Endothelial cell of umbilical vein (primary cell): ENCODE data around the gene CCDC57. TPM values are rescaled to one million over a fixed set of nuclear protein-coding genes. Genes with fewer than 3 reads are reported as not detected.

Experiments
- BruUV-seq: library from RNA; stranded (reverse); fragments of 400-500 nt; replicated peaks from 2 replicates; lab custom pipeline; 2021; lab: Mats Ljungman, UMichigan
- CTCF ChIA-PET: fragments of 300-600, 350-600 bp; sonication (Branson Sonifier 250); formaldehyde crosslinking; loops from one replicate; lab custom pipeline; 2021; ENCODE audit warnings: antibody characterized with exemption, inconsistent platforms; lab: Charles Lee
- POLR2A ChIA-PET: fragments of 300-600, 350-600 bp; sonication (Branson Sonifier 250); formaldehyde crosslinking; loops from one replicate; lab custom pipeline; 2021; ENCODE audit warnings: antibody characterized with exemption, inconsistent platforms; lab: Charles Lee
- DNase-seq: peaks from one replicate; pipeline ENCODE4 v3.0.0-alpha.2; 2011; ENCODE audit warnings: low read depth, low spot score
- FAIRE-seq: peaks from 2 replicates; lab custom pipeline; 2011; peaks lifted over from hg19 to GRCh38; lab: Jason Lieb, UNC
- H2AFZ ChIP-seq: 2 replicates; pipeline ENCODE4 v1.6.0; 2012; ENCODE audit warnings: low read depth, low read length, control low read depth, inconsistent platforms
- H3K27ac ChIP-seq: 2 replicates; pipeline ENCODE4 v1.5.1; 2011; ENCODE audit warnings: low read depth, mild to moderate bottlenecking, control low read depth, low read length, moderate library complexity; ENCODE audit not compliant: insufficient read depth
- H3K27me3 ChIP-seq, 2 experiments: 2 replicates each; pipeline versions ENCODE4 v1.6.0 to v1.6.1; 2011; ENCODE audit warnings: low read length in 2 of 2, mixed read lengths in 1 of 2; ENCODE audit not compliant: control insufficient read depth in 2 of 2, insufficient read depth in 2 of 2
- H3K36me3 ChIP-seq, 2 experiments: 2 replicates in 1 of 2; 3 replicates in 1 of 2; pipeline ENCODE4 v1.5.1; 2011; ENCODE audit warnings: low read length in 2 of 2, mild to moderate bottlenecking in 1 of 2, moderate library complexity in 1 of 2; ENCODE audit not compliant: control insufficient read depth in 2 of 2, insufficient read depth in 2 of 2; ENCODE audit errors: extremely low read depth in 1 of 2
- H3K4me1 ChIP-seq: 3 replicates; pipeline ENCODE4 v1.5.1; 2011; ENCODE audit warnings: mild to moderate bottlenecking, low read length; ENCODE audit not compliant: control insufficient read depth, insufficient read depth; ENCODE audit errors: extremely low read depth
- H3K4me2 ChIP-seq: 2 replicates; pipeline ENCODE4 v1.6.1; 2011; ENCODE audit warnings: low read length, control low read depth, mixed read lengths; ENCODE audit not compliant: insufficient read depth
- H3K4me3 ChIP-seq, 3 experiments: fragments of 200-600 bp in 1 of 3; sonication (generic), shearing (Covaris generic) in 1 of 3; replicated peaks in 1 of 3; 2 replicates each; pipeline ENCODE4 v1.5.1; 2011 to 2016; ENCODE audit warnings: control low read depth in 3 of 3, low read length in 3 of 3, mild to moderate bottlenecking in 2 of 3, inconsistent platforms in 1 of 3, low read depth in 1 of 3, moderate library complexity in 1 of 3; ENCODE audit not compliant: insufficient read depth in 1 of 3
- H3K79me2 ChIP-seq: 2 replicates; pipeline ENCODE4 v1.6.0; 2012; ENCODE audit warnings: low read length, inconsistent platforms; ENCODE audit not compliant: control insufficient read depth, insufficient read depth
- H3K9ac ChIP-seq: replicated peaks from 2 replicates; pipeline ENCODE3; 2011; ENCODE audit warnings: low read length, control low read depth; ENCODE audit not compliant: insufficient read depth; ENCODE audit errors: extremely low read depth
- H3K9me1 ChIP-seq: replicated peaks from 3 replicates; pipeline ENCODE4 v1.6.0; 2011; ENCODE audit warnings: mild to moderate bottlenecking, low read length; ENCODE audit not compliant: control insufficient read depth, insufficient read depth; ENCODE audit errors: extremely low read depth
- H3K9me3 ChIP-seq: replicated peaks from 2 replicates; pipeline ENCODE4 v1.5.1; 2012; ENCODE audit warnings: low read length, inconsistent platforms; ENCODE audit not compliant: control insufficient read depth, insufficient read depth
- H4K20me1 ChIP-seq: replicated peaks from 2 replicates; pipeline ENCODE3; 2011; ENCODE audit warnings: mild to moderate bottlenecking, low read length; ENCODE audit not compliant: control insufficient read depth, insufficient read depth; ENCODE audit errors: extremely low read depth
- EZH2 ChIP-seq: IDR thresholded peaks from 2 replicates; pipeline ENCODE4 v1.6.1; 2012; ENCODE audit warnings: borderline replicate concordance, low read depth, mild to moderate bottlenecking, moderate library complexity, low read length, inconsistent platforms; ENCODE audit not compliant: severe bottlenecking
- FOS ChIP-seq: IDR thresholded peaks from 2 replicates; pipeline ENCODE4 v1.6.1; 2011; ENCODE audit warnings: mild to moderate bottlenecking, low read length, moderate library complexity, borderline replicate concordance; ENCODE audit not compliant: insufficient read depth
- GATA2 ChIP-seq: IDR thresholded peaks from 2 replicates; pipeline ENCODE4 v1.7.0; 2011; ENCODE audit warnings: low read depth, mild to moderate bottlenecking, moderate library complexity, mixed read lengths, low read length; ENCODE audit not compliant: insufficient read length, insufficient read depth
- JUN ChIP-seq: IDR thresholded peaks from 2 replicates; pipeline ENCODE4 v1.6.1; 2011; ENCODE audit warnings: borderline replicate concordance, low read depth; ENCODE audit not compliant: insufficient read length, insufficient read depth
- MYC ChIP-seq: IDR thresholded peaks from one replicate; pipeline ENCODE4 v1.6.1; 2011; ENCODE audit warnings: mild to moderate bottlenecking, low read depth, low read length
- POLR2A ChIP-seq: IDR thresholded peaks from 2 replicates; pipeline ENCODE4 v1.6.1; 2012; ENCODE audit warnings: low read depth, mild to moderate bottlenecking, control low read depth, low read length
- POLR2AphosphoS5 ChIP-seq: IDR thresholded peaks from 2 replicates; pipeline ENCODE4 v1.6.1; 2012; ENCODE audit warnings: low read depth, mild to moderate bottlenecking, control low read depth, low read length, moderate library complexity; ENCODE audit not compliant: insufficient read depth
- dilution Hi-C: fragments of 300-500 bp; cut with MboI; formaldehyde crosslinking; loops from one replicate; pipeline ENCODE4 v1.15.0; 2019; ENCODE audit warnings: low sequenced_read_pairs; ENCODE audit not compliant: extremely low pct_ligation_motif_present
- intact Hi-C: fragments of 100-400 bp; cut with micrococcal nuclease; formaldehyde crosslinking; loops from one replicate; pipeline ENCODE4 v1.10.0; 2022
- polyA plus RNA-seq, 4 experiments: library from polyadenylated mRNA; depleted of rRNA in 3 of 4; stranded (reverse) in 3 of 4; unstranded in 1 of 4; fragments of >200 nt; gene quantifications; 2 replicates each; pipeline versions ENCODE4 v1.2.1 to v1.2.3, GENCODE V29; 2011 to 2012; ENCODE audit warnings: missing spikeins in 1 of 4
- total RNA-seq: library from RNA; stranded (reverse); gene quantifications from 2 replicates; pipeline ENCODE4 v1.2.3, GENCODE V29; 2021
- TF ChIP-seq, protein P1 (sequence below), 2 donors: IDR thresholded peaks; 1 replicate in 1 of 2; 2 replicates in 1 of 2; pipeline ENCODE4 v1.5.1; 2011; ENCODE audit warnings: low read length in 2 of 2, mild to moderate bottlenecking in 2 of 2, moderate library complexity in 2 of 2, control low read depth in 1 of 2, inconsistent platforms in 1 of 2, low read depth in 1 of 2; ENCODE audit not compliant: insufficient read depth in 1 of 2; ENCODE audit errors: extremely low read depth in 1 of 2
- TF ChIP-seq, protein P2 (sequence below): IDR thresholded peaks from 2 replicates; pipeline ENCODE4 v1.6.1; 2011; ENCODE audit not compliant: insufficient read depth, insufficient read length

The CCDC57 gene
- total and polyA plus RNA-seq, 2 donors (not counting 3 experiments of a cell fraction or from before 2014, with no cell fraction given), result 18.6 to 31.6 TPM

DNA sequence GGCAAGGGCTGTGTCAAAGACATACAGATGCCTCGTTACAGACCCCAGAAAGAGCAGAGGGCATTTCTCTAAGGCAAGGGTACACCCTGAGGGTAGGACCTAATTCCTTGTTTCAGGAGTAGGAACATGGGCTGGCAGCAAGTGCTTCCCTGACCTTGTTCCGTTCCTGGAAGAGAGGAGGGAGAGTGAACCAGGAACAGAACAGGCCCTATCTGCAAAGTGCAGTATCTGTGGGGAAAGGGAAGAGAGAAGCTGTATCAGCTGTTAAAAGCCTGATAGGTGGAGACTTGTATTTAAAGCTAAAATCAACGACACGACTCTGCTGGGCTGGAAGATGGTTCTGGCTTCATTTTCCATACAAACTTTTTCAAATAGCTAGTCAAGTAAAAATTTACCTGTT, 88.5 kb downstream of the CCDC57 start:
- BruUV-seq, result no TSS peak
- CTCF ChIA-PET, result interaction anchor here (1.1 kb wide), 1 partner anchor 11 kb away, joined by 3 read pairs; no protein-coding TSS in a partner anchor
- no peaks in the 10 kb centered on the region for H3K79me2 ChIP-seq
- H3K4me2 ChIP-seq, result no peak overlapping the region
- H2AFZ ChIP-seq, result no peak overlapping the region
- POLR2A ChIA-PET, result interaction anchor here (0.6 kb wide), 1 partner anchor 190 kb away, joined by 3 read pairs; no protein-coding TSS in a partner anchor
- no peak overlapping the region for H3K27ac ChIP-seq
- no peaks in the 10 kb centered on the region for H3K9me3 ChIP-seq
- H3K9ac ChIP-seq, result no peak overlapping the region
- DNase-seq, result no peak
- intact Hi-C loops (no loop called here), dilution Hi-C loops (no loop called here)
- H3K27me3 ChIP-seq, result no peaks in the 10 kb centered on the region
- H4K20me1 ChIP-seq, result no peaks in the 10 kb centered on the region
- no peak for FAIRE-seq
- H3K9me1 ChIP-seq, result no peaks in the 10 kb centered on the region
- no peaks in the 10 kb centered on the region for H3K36me3 ChIP-seq
- no peaks in the 10 kb centered on the region for H3K4me1 ChIP-seq
- H3K4me3 ChIP-seq, result no peak overlapping the region
- TF ChIP-seq GATA2, result no peak
- TF ChIP-seq POLR2A, result no peak
- TF ChIP-seq, protein P1, sequence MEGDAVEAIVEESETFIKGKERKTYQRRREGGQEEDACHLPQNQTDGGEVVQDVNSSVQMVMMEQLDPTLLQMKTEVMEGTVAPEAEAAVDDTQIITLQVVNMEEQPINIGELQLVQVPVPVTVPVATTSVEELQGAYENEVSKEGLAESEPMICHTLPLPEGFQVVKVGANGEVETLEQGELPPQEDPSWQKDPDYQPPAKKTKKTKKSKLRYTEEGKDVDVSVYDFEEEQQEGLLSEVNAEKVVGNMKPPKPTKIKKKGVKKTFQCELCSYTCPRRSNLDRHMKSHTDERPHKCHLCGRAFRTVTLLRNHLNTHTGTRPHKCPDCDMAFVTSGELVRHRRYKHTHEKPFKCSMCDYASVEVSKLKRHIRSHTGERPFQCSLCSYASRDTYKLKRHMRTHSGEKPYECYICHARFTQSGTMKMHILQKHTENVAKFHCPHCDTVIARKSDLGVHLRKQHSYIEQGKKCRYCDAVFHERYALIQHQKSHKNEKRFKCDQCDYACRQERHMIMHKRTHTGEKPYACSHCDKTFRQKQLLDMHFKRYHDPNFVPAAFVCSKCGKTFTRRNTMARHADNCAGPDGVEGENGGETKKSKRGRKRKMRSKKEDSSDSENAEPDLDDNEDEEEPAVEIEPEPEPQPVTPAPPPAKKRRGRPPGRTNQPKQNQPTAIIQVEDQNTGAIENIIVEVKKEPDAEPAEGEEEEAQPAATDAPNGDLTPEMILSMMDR (IDR thresholded peaks at IDR 0.05; ENCODE audit: extremely low read depth in 1 of 2, insufficient read depth in 1 of 2, low read depth in 1 of 2, low read length in 2 of 2), result no peak
- TF ChIP-seq EZH2, result no peak
- no peak for TF ChIP-seq JUN
- TF ChIP-seq, protein P2, sequence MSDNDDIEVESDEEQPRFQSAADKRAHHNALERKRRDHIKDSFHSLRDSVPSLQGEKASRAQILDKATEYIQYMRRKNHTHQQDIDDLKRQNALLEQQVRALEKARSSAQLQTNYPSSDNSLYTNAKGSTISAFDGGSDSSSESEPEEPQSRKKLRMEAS, result no peak
- TF ChIP-seq MYC, result no peak
- TF ChIP-seq POLR2AphosphoS5, result no peak
- no peak for TF ChIP-seq FOS
